Neural cell (in vitro differentiated cells): ENCODE measurements around the gene MRPL52. TPM values are rescaled to one million over a fixed set of nuclear protein-coding genes. Genes with fewer than 3 reads are reported as not detected.

Source experiments
- H2AFZ ChIP-seq: fragments of 200-600, 300-800 bp; sonication (generic), shearing (Covaris generic); 2 replicates; pipeline ENCODE4 v1.6.0; 2014; ENCODE audit warnings: low read depth, mild to moderate bottlenecking, antibody characterized with exemption, low read length, moderate library complexity
- H3F3A ChIP-seq: fragments of 200-600 bp; shearing (Covaris generic); 2 replicates; pipeline ENCODE4 v1.6.1; 2016; ENCODE audit warnings: mild to moderate bottlenecking, moderate library complexity, mixed read lengths, antibody characterized with exemption, low read length; ENCODE audit not compliant: insufficient read depth, poor library complexity, severe bottlenecking
- H3K27ac ChIP-seq: fragments of 200-600, 300-800 bp; sonication (generic), shearing (Covaris generic); 2 replicates; pipeline ENCODE4 v1.5.1; 2014; ENCODE audit warnings: mild to moderate bottlenecking, low read length, moderate library complexity
- H3K27me3 ChIP-seq: fragments of 300-800, 200-600 bp; sonication (generic), shearing (Covaris generic); 2 replicates; pipeline ENCODE4 v1.6.0; 2014; ENCODE audit warnings: mild to moderate bottlenecking, low read depth, low read length, moderate library complexity; ENCODE audit not compliant: insufficient read depth
- H3K36me3 ChIP-seq: fragments of 300-800, 200-600 bp; sonication (generic), shearing (Covaris generic); 2 replicates; pipeline ENCODE4 v1.5.1; 2014; ENCODE audit warnings: mild to moderate bottlenecking, antibody characterized with exemption, low read length, moderate library complexity; ENCODE audit not compliant: insufficient read depth
- H3K4me2 ChIP-seq: fragments of 300-800, 200-600 bp; sonication (generic), shearing (Covaris generic); 2 replicates; pipeline ENCODE4 v1.6.0; 2014; ENCODE audit warnings: mild to moderate bottlenecking, low read length
- H3K4me3 ChIP-seq: fragments of 300-800, 200-600 bp; sonication (generic), shearing (Covaris generic); 2 replicates; pipeline ENCODE4 v1.5.1; 2014; ENCODE audit warnings: mild to moderate bottlenecking, low read length, moderate library complexity
- H3K79me2 ChIP-seq: fragments of 200-600 bp; shearing (Covaris generic); replicated peaks from 2 replicates; pipeline ENCODE4 v1.6.0; 2014; ENCODE audit warnings: mild to moderate bottlenecking, low read length, moderate library complexity; ENCODE audit not compliant: insufficient read depth
- H3K9ac ChIP-seq: fragments of 300-800, 200-600 bp; sonication (generic), shearing (Covaris generic); 2 replicates; pipeline ENCODE4 v1.6.1; 2016; ENCODE audit warnings: mild to moderate bottlenecking, low read length, mixed read lengths
- H3K9me2 ChIP-seq: fragments of 200-600 bp; shearing (Covaris generic); 2 replicates; pipeline ENCODE4 v1.6.1; 2016; ENCODE audit warnings: mild to moderate bottlenecking, low read length, mixed read lengths; ENCODE audit not compliant: insufficient read depth
- H3K9me3 ChIP-seq: fragments of 200-600, 300-800 bp; sonication (generic), shearing (Covaris generic); 2 replicates; pipeline ENCODE4 v1.6.1; 2016; ENCODE audit warnings: mild to moderate bottlenecking, mixed run types, low read length, moderate library complexity, mixed read lengths
- H4K20me1 ChIP-seq: fragments of 200-600 bp; shearing (Covaris generic); 2 replicates; pipeline ENCODE4 v1.6.1; 2016; ENCODE audit warnings: mild to moderate bottlenecking, mixed run types; ENCODE audit not compliant: insufficient read depth
- EP300 ChIP-seq: fragments of 450-650 bp; conservative IDR thresholded peaks from 2 replicates; pipeline ENCODE4 v1.6.1; 2014; ENCODE audit warnings: antibody characterized with exemption, mild to moderate bottlenecking, moderate library complexity; ENCODE audit not compliant: poor library complexity, severe bottlenecking
- EZH2 ChIP-seq: fragments of 200-600, 300-800 bp; shearing (Covaris generic), sonication (generic); IDR thresholded peaks from 2 replicates; pipeline ENCODE4 v1.6.1; 2014; ENCODE audit warnings: antibody characterized with exemption, low read length, borderline replicate concordance, mild to moderate bottlenecking; ENCODE audit not compliant: insufficient read depth, poor library complexity, severe bottlenecking
- MXI1 ChIP-seq: fragments of 450-650 bp; conservative IDR thresholded peaks from 2 replicates; pipeline ENCODE4 v1.6.1; 2014; ENCODE audit warnings: antibody characterized with exemption, mild to moderate bottlenecking; ENCODE audit not compliant: poor library complexity, severe bottlenecking
- POLR2AphosphoS5 ChIP-seq: IDR thresholded peaks from 2 replicates; pipeline ENCODE4 v1.6.1; 2012
- RAD21 ChIP-seq: fragments of 450-650 bp; conservative IDR thresholded peaks from 2 replicates; pipeline ENCODE4 v1.6.1; 2014; ENCODE audit warnings: antibody characterized with exemption, mild to moderate bottlenecking, moderate library complexity
- SMC3 ChIP-seq: fragments of 450-650 bp; conservative IDR thresholded peaks from 2 replicates; pipeline ENCODE4 v1.6.1; 2014; ENCODE audit warnings: antibody characterized with exemption, mild to moderate bottlenecking, moderate library complexity; ENCODE audit not compliant: poor library complexity
- TAF1 ChIP-seq: IDR thresholded peaks from 2 replicates; pipeline ENCODE4 v1.6.1; 2012; ENCODE audit warnings: low read depth
- polyA plus RNA-seq: library from polyadenylated mRNA; depleted of rRNA; stranded (reverse); fragments of >200 nt; gene quantifications from 2 replicates; pipeline ENCODE4 v1.2.3, GENCODE V29; 2014
- TF ChIP-seq, protein P1 (sequence below): IDR thresholded peaks from 2 replicates; pipeline ENCODE4 v1.6.1; 2012; ENCODE audit warnings: borderline replicate concordance
- TF ChIP-seq, protein P2 (sequence below): fragments of 450-650 bp; IDR thresholded peaks from 2 replicates; pipeline ENCODE4 v1.5.1; 2014; ENCODE audit warnings: antibody characterized with exemption, mild to moderate bottlenecking, moderate library complexity; ENCODE audit not compliant: poor library complexity, severe bottlenecking

The MRPL52 gene
- polyA plus RNA-seq, 1 donor from 2014 or later: 161 TPM

GRCh38 chr14:22844221-22845102 is 14.8 kb downstream of the MRPL52 start:
- Histone ChIP-seq H3K9ac (no peak overlapping the region), H3K9me2 (no peaks in the 10 kb centered on the region), H3K4me3 (no peak overlapping the region), H3K4me2 (no peak overlapping the region), H3K36me3 (no peaks in the 10 kb centered on the region), H4K20me1 (no peaks in the 10 kb centered on the region), H3K79me2 (no peaks in the 10 kb centered on the region), H3K9me3 (no peaks in the 10 kb centered on the region), H3K27me3 (no peaks in the 10 kb centered on the region), H3F3A (no peaks in the 10 kb centered on the region), H2AFZ (no peak overlapping the region), H3K27ac (no peak overlapping the region)
- TF ChIP-seq MXI1 (no peak), EZH2 (no peak), POLR2AphosphoS5 (no peak), TAF1 (no peak)
- TF ChIP-seq, protein P1, sequence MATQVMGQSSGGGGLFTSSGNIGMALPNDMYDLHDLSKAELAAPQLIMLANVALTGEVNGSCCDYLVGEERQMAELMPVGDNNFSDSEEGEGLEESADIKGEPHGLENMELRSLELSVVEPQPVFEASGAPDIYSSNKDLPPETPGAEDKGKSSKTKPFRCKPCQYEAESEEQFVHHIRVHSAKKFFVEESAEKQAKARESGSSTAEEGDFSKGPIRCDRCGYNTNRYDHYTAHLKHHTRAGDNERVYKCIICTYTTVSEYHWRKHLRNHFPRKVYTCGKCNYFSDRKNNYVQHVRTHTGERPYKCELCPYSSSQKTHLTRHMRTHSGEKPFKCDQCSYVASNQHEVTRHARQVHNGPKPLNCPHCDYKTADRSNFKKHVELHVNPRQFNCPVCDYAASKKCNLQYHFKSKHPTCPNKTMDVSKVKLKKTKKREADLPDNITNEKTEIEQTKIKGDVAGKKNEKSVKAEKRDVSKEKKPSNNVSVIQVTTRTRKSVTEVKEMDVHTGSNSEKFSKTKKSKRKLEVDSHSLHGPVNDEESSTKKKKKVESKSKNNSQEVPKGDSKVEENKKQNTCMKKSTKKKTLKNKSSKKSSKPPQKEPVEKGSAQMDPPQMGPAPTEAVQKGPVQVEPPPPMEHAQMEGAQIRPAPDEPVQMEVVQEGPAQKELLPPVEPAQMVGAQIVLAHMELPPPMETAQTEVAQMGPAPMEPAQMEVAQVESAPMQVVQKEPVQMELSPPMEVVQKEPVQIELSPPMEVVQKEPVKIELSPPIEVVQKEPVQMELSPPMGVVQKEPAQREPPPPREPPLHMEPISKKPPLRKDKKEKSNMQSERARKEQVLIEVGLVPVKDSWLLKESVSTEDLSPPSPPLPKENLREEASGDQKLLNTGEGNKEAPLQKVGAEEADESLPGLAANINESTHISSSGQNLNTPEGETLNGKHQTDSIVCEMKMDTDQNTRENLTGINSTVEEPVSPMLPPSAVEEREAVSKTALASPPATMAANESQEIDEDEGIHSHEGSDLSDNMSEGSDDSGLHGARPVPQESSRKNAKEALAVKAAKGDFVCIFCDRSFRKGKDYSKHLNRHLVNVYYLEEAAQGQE: no peak

GRCh38 chr14:22845103-22845394 is 15.4 kb downstream of the MRPL52 start:
- Histone ChIP-seq H3F3A (no peaks in the 10 kb centered on the region), H3K9me2 (no peaks in the 10 kb centered on the region), H3K4me2 (no peak overlapping the region), H4K20me1 (no peaks in the 10 kb centered on the region), H2AFZ (no peak overlapping the region), H3K27me3 (no peaks in the 10 kb centered on the region), H3K9ac (no peak overlapping the region), H3K4me3 (no peak overlapping the region), H3K9me3 (no peaks in the 10 kb centered on the region), H3K27ac (no peak overlapping the region), H3K36me3 (no peaks in the 10 kb centered on the region), H3K79me2 (no peaks in the 10 kb centered on the region)
- TF ChIP-seq POLR2AphosphoS5: no peak
- TF ChIP-seq, protein P2, sequence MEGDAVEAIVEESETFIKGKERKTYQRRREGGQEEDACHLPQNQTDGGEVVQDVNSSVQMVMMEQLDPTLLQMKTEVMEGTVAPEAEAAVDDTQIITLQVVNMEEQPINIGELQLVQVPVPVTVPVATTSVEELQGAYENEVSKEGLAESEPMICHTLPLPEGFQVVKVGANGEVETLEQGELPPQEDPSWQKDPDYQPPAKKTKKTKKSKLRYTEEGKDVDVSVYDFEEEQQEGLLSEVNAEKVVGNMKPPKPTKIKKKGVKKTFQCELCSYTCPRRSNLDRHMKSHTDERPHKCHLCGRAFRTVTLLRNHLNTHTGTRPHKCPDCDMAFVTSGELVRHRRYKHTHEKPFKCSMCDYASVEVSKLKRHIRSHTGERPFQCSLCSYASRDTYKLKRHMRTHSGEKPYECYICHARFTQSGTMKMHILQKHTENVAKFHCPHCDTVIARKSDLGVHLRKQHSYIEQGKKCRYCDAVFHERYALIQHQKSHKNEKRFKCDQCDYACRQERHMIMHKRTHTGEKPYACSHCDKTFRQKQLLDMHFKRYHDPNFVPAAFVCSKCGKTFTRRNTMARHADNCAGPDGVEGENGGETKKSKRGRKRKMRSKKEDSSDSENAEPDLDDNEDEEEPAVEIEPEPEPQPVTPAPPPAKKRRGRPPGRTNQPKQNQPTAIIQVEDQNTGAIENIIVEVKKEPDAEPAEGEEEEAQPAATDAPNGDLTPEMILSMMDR: no peak
- TF ChIP-seq EP300: no peak
- TF ChIP-seq, protein P1: no peak
- no peak for TF ChIP-seq RAD21
- no peak for TF ChIP-seq EZH2
- TF ChIP-seq MXI1: no peak
- TF ChIP-seq SMC3: no peak
- no peak for TF ChIP-seq TAF1
